Suprapubic skin (tissue), 3 donors: Measurements from ENCODE around the gene CIPC.

ENCODE experiments used
- CTCF ChIP-seq, 2 donors: fragments of 200-600 bp in 1 of 2; fragments of 450-650 bp in 1 of 2; sonication (generic) in 1 of 2; IDR thresholded peaks; one replicate each; pipeline ENCODE4 v1.5.1; 2016 to 2019; ENCODE audit warnings: antibody characterized with exemption in 2 of 2, mild to moderate bottlenecking in 1 of 2, moderate library complexity in 1 of 2
- POLR2AphosphoS5 ChIP-seq, 3 donors: sonication (generic); formaldehyde crosslinking; IDR thresholded peaks; one replicate each; pipeline ENCODE4 v1.6.1; 2017; ENCODE audit warnings: antibody characterized with exemption in 3 of 3

DNA sequence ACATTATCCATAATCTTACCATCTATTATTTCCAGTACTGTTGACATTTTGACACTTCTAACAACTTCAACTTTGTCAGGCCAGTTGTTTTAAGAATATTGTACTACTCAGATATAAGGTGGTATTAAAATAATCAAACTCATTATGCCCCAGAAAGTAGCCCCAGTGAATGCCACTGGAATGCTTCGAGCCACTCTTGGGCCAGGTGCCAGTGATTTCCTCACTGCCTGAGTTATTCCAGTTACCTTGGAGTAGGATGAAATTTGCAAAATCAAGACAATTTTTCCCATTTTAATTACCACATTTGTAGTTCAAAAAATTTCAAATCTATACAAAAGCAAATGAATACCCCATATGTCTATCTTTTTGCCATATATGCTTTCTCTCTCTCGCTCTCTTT is 9.2 kb downstream of the CIPC start:
- TF ChIP-seq CTCF (IDR thresholded peaks at IDR 0.05) (no peak), POLR2AphosphoS5 (IDR thresholded peaks at IDR 0.05) (no peak)
